Cerebellar cortex (tissue), 1 donor: ENCODE measurements around the gene FAM219A.
A peak's percentile ranks its signal among the peaks of the same experiment; 100 is the strongest.

Experiments
- DNase-seq: peaks from one replicate; pipeline ENCODE4 v3.0.0-alpha.2; 2015; ENCODE audit warnings: low spot score

FAM219A gene

DNA sequence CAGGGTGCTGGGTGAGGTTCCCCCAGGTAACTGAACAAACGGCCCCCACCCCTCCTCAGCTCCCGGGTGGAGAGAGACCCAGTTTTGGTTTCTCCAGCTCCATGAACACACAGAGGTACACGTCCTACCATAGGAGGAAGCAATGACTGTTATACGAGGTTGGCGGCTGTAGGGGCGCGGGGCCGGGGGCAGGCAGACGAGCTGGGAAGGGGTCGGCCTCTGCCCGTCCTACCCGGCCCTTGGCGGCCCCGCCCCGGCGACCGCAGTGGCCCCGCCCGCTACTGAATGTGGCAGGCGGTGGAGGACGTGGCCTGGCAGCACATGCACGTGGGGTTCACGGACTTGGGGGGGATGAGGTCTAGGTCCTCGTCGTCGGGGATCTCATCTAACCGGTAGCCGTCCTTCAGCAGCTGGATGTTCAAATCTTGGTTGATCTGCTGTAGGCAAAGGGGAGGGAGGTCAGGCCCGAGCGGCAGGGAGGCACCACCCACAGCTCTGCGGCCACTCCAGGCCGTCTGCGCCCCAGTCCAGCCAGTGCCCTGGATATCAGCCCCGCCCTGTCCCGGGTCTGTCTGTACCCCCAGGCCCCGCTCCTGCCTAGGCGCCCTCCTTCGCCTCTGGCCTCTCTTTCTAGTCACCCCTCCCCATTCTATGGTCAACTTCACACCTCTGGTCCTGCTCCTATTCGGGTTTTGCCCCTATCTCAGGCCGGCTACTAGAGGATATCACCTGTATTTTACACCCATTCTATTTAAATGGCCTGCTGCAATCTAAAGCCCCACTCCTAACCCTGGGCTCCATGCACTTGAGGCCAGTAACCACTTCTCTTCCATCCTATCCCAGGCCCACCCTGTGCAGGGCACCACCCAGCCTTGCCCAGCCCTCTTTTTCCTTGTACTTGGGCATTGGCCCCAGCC, 57.4 kb downstream of the FAM219A start:
- DNase-seq: no peak

DNA sequence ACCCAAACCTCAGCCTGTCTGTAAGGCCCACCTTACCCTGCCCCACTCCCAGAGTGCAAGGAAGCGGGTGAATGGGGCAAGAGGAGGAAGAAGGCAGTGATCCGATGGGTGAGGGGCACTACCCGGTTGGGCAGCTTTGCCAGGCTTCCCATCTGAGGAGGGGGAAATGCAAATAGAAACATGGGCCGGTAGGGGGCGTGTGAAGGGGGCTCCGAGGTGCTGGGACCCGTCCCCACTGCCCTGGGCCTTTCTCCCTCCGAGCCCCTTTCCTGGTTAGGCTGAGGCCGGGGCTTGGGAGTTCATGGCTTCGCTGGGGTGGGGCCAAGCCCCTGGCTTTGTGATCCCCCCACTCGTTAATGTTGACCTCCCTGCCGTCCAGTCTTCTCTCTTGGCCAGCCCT, 58.1 kb downstream of the FAM219A start:
- no peak for DNase-seq

- no peak for DNase-seq
Measured at GRCh38 chr9:34399729-34400128, 58.6 kb downstream of the FAM219A start.

- DNase-seq: no peak
Measured at GRCh38 chr9:34398875-34399274, 59.5 kb downstream of the FAM219A start.

DNA sequence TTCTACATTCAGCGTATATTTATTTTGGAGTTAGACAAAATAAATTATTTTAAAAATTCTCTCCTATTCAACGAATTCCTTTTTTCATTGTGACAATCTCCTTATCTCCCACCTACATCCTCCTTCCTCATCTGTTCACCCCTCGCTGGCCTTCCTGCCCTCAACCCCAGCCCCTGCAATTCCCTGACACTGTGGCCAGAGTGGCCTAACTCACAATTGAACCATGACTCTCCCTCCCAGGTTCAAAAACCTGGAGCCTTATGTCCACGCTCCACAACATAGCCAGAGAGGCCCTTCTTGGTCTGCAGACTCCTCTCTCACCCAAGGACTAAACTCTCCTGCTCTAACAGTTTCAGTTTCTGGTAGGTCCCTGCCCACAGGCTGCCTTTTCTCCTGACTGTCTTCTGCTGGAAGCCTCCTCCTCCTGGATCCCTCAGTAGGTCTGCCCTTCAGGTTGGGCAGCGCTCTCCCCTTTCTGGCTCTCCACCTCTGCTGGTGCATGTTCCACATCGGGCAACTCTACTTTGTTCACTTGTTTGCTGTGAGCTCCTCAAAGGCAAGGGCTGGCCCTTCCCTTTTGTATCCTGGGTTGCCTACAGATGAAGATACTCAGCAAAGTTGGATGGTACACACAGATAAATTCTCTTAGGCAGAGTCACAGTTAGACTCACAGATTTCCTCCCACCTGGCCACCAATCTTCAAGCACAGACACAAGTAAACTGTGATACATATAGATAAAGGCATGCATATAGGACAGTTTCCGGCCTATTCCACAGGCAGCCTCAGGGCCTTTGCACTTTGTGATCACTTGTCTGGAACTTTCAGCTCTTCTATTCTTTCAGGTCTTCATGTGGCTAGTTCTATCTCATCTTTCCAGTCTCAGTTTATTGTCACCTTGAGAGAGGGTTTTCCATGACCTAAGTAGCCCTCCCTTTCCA, 61.8 kb downstream of the FAM219A start:
- DNase-seq: no peak

DNA sequence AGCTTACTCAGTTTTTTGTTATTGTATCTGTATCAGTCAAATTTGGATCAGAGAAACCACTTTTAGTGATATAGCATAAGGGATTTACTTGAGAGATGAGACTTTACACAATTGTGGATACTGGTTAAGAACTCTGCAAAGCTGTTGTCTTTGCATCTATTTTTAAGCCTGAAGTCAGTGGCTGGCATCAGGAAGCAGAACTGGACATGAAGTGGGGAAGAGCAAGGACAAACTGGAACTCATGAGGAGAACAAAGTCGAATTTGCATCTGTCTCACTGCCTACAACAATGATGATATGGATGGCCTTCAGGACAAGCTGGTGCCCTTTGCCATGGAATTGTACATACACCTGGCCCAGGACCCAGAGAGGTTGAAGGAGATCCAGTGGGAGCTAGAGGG, 65.9 kb downstream of the FAM219A start:
- DNase-seq: no peak

- DNase-seq: no peak
Measured at GRCh38 chr9:34387239-34387638, 71.1 kb downstream of the FAM219A start.

- DNase-seq: no peak
Measured at GRCh38 chr9:34386656-34387055, 71.7 kb downstream of the FAM219A start.

DNA sequence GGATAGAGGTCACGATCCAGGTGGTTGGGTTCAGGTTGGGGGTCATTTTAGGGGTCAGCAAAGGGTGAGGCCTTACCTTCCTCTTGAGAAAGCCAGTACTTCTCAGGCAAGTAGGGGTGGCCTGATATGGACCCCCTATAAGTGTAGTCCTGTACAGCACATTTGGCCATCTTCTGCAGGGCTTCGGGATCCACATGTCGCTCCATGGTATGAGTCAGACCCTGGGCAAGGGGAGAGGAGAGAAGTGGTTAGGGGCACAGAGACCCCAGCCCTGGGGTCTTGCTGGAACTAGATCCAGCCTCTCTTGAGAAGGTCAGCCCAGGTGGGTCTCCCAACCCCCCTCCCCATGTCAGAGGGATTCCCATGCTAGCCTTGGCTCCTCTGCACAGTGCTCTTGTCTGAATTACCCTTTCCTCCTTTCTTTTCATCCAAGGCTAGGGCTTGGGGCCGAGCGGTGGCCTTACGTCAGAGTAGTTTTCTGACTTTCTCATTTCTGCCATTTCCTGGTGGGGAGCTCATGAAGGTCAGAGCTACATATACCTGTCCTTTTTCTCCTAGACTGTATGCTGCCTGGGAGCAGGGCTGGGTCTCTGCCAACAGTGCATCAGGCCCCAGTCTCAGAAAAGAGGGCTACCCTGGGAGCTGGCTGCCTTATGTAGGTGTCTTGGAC, 72.7 kb downstream of the FAM219A start:
- DNase-seq: no peak

DNA sequence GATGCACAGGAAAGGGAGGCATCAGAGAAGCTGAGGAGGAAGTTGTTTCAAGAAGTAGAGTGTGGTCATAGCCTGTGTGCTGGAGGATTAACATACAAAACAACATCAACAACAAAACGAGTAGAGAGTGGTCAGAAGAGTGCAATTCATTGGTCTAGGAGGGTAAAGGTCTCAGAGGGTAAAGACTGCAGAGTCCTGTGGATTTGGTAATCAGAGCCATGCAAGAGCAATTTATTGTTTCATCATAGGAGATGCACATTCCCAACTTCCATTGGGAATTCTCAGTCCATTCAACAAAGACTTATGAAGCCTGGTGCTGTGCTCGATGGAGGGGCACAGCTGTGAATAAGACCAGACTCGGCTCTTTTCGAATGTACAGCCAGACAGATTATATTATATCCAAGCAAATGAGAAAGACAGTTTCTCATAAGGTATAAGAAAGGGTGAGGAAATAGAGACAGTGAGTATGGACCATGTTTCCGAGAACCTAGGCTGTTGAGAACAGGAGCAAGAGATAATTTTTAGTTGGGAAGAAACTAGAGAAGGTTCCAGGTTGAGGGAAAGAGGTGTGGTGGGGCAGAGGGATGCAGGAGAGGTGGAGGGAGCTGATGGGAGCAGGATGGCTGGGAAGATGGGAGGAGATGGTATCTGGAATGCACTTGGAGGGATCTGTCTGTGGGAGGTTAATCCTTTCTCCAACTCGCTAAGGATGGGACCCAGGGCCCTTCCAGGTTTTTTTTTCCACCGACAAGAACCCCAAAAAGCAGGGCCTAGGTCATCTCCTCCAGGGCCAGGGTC, 73.8 kb downstream of the FAM219A start:
- no peak for DNase-seq

DNA sequence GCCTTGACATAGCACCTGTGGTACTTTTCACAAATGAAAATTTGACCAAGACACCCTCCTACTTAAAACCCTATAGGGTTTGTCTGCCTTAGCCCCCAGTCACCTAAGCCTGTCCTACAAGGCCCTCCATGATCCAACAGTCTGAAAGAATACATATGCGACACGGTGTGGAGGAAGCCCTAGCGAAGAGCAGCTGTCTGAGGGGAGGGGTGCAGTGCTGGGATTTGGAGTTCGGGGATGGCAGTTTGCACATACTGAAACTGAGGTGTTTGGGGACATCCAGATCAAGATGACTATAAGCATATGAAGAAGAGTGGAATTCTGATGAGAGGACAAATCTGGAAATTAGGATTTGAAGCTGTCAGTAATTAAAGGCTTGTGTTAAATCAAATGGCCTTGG, 74.5 kb downstream of the FAM219A start:
- no peak for DNase-seq

- no peak for DNase-seq
Measured at GRCh38 chr9:34382879-34383278, 75.5 kb downstream of the FAM219A start.

- DNase-seq: no peak
Measured at GRCh38 chr9:34382054-34382453, 76.3 kb downstream of the FAM219A start.

- no peak for DNase-seq
Measured at GRCh38 chr9:34381323-34381722, 77.0 kb downstream of the FAM219A start.

GRCh38 chr9:34380511-34381315, 77.7 kb downstream of the FAM219A start:
- peak; percentile 63 for DNase-seq

DNA sequence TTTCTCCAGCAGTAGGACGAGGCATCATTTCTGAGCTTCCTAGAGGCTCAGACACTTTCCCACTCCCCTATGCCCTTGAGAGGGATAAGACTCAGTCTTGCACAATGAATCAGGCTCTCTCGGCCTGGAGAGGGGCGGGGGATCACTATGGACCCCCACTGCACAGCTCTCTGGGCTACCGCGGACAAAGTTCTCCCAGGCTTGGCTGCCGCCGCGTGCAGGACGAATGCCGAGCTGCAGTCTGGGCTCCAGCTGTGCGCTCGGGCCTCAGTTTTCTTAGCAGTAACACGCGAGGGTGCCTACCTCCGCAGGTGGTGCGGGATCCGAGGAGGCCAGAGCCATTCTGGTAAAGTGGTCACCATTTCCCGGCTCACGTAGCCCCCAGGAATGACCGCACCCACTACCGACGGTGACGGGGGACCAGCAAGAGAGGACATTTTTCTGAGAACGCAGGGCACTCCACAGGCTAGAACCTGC, 78.3 kb downstream of the FAM219A start:
- DNase-seq: no peak

DNA sequence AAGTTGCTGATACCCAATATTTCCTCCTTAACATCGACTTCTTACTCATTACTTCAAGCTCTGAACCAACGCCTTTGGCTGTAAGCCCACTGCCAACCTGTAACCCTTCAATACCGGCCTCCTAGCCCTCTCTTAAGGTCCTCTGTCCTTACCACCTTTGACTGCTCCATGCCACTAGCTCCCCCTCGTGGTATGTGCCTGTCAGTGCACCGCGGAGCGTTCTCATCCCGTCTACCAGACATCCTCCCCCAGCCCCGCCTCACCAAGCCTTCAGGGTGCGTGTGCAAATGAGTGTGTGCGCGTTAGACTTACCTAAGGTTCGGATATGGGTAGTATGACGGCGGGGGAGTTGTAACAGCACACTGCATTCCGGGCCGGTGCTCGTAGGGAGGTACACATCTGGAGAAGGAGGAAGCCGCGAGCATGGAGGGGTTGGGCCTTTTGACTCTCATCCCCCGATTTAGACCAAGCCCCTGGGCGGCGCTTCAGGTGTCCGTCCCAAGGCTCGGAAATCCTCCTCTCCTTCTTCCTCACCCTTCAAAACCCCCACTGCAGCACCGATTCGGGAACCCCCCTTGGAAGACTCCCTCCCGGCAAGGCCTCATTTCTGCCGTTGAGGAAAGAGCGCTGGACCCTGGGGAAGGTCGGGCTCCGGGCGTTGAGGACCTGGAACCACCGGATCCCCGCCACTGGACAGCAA, 78.9 kb downstream of the FAM219A start:
- DNase-seq: peak; percentile 77

GRCh38 chr9:34378376-34379060, 79.9 kb downstream of the FAM219A start:
- no peak for DNase-seq

- DNase-seq: no peak
Measured at GRCh38 chr9:34377404-34377746, 81.0 kb downstream of the FAM219A start.
